DND-41 (cell line): ENCODE data around the gene NRF1.

Experiments
- ATAC-seq: fragments of 200-7000 bp; cut with Tn5 transposase; 3 replicates; pipeline ENCODE4 v1.9.1; 2021; ENCODE audit warnings: low read depth; ENCODE audit not compliant: insufficient read depth
- DNase-seq: peaks from one replicate; pipeline ENCODE4 v3.0.0-alpha.2; 2020
- H2AFZ ChIP-seq: 2 replicates; pipeline ENCODE4 v1.6.0; 2012; ENCODE audit warnings: low read depth, low read length
- H3K27ac ChIP-seq: 2 replicates; pipeline ENCODE4 v1.5.1; 2012; ENCODE audit warnings: low read length, inconsistent platforms
- H3K27me3 ChIP-seq: fragments of 200-600 bp; sonication (generic); 2 replicates; pipeline ENCODE4 v1.6.0; 2012; ENCODE audit warnings: low read length, mild to moderate bottlenecking, inconsistent platforms; ENCODE audit not compliant: insufficient read depth, poor library complexity
- H3K36me3 ChIP-seq: 2 replicates; pipeline ENCODE4 v1.5.1; 2012; ENCODE audit warnings: low read length, inconsistent platforms; ENCODE audit not compliant: insufficient read depth
- H3K4me1 ChIP-seq: 2 replicates; pipeline ENCODE4 v1.5.1; 2012; ENCODE audit warnings: mild to moderate bottlenecking, low read length; ENCODE audit not compliant: insufficient read depth
- H3K4me2 ChIP-seq: 2 replicates; pipeline ENCODE4 v1.6.0; 2012; ENCODE audit warnings: mild to moderate bottlenecking, moderate library complexity, low read length, inconsistent platforms; ENCODE audit not compliant: insufficient read depth
- H3K4me3 ChIP-seq, 2 experiments: fragments of 200-600 bp in 1 of 2; shearing (Covaris generic) in 1 of 2; 2 replicates each; pipeline ENCODE4 v1.5.1; 2012 to 2016; ENCODE audit warnings: inconsistent platforms in 2 of 2, low read length in 2 of 2, mild to moderate bottlenecking in 2 of 2, low read depth in 1 of 2, moderate library complexity in 1 of 2
- H3K79me2 ChIP-seq: 2 replicates; pipeline ENCODE4 v1.6.0; 2012; ENCODE audit warnings: low read length, inconsistent platforms; ENCODE audit not compliant: insufficient read depth
- H3K9ac ChIP-seq: 2 replicates; pipeline ENCODE4 v1.6.0; 2012; ENCODE audit warnings: low read depth, mild to moderate bottlenecking, inconsistent platforms, low read length, moderate library complexity
- H3K9me3 ChIP-seq: 2 replicates; pipeline ENCODE4 v1.5.1; 2012; ENCODE audit warnings: low read length, moderate library complexity, mild to moderate bottlenecking, inconsistent platforms; ENCODE audit not compliant: insufficient read depth, severe bottlenecking
- H4K20me1 ChIP-seq: 2 replicates; pipeline ENCODE4 v1.6.0; 2012; ENCODE audit warnings: low read length; ENCODE audit not compliant: insufficient read depth
- CTCF ChIP-seq: IDR thresholded peaks from 2 replicates; pipeline ENCODE4 v1.5.1; 2012; ENCODE audit warnings: borderline replicate concordance, low read length, moderate library complexity, mild to moderate bottlenecking; ENCODE audit not compliant: poor library complexity, severe bottlenecking; ENCODE audit errors: extremely low read depth
- EZH2 ChIP-seq: IDR thresholded peaks from 3 replicates; pipeline ENCODE4 v1.6.1; 2012; ENCODE audit warnings: borderline replicate concordance, low read depth, mild to moderate bottlenecking, moderate library complexity, low read length, inconsistent platforms; ENCODE audit not compliant: severe bottlenecking

The NRF1 gene

GRCh38 chr7:129804890-129805719 lies 193.6 kb downstream of the NRF1 start:
- Histone ChIP-seq H3K9me3 (no peaks in the 10 kb centered on the region), H2AFZ (no peak overlapping the region), H3K4me1 (no peaks in the 10 kb centered on the region), H3K79me2 (no peaks in the 10 kb centered on the region), H4K20me1 (no peaks in the 10 kb centered on the region), H3K36me3 (no peaks in the 10 kb centered on the region), H3K27ac (no peak overlapping the region), H3K4me2 (no peak overlapping the region), H3K27me3 (no peaks in the 10 kb centered on the region), H3K4me3 (no peak overlapping the region), H3K9ac (no peak overlapping the region)
- 0 out of 3 replicates have a peak, but pooled peaks have one; percentile 31 for ATAC-seq
- TF ChIP-seq EZH2 (no peak), CTCF (no peak)
- no peak for DNase-seq
